ENCODE results near the gene ZNF594. TPM values are rescaled to one million over a fixed set of nuclear protein-coding genes. Genes with fewer than 3 reads are reported as not detected.
"Not testable (repeated sequence)": the region's sequence is repeated elsewhere in the genome, so short reads cannot be mapped to it uniquely, and the experiment has no call there.

ZNF594 gene
- total RNA-seq, 1 experiment from 2014 or later: 10.1 TPM

- H3K9me3 Mint-ChIP-seq; POLR2A ChIA-PET; H3K27me3 Mint-ChIP-seq (ENCODE audit: low read depth); ATAC-seq; H3K36me3 Mint-ChIP-seq; CTCF ChIA-PET; H3K27ac Mint-ChIP-seq; H3K4me1 Mint-ChIP-seq; DNase-seq (ENCODE audit: low spot score); H3K4me3 Mint-ChIP-seq: not testable (repeated sequence)
Measured at GRCh38 chr17:5137511-5138197, 54.0 kb downstream of the ZNF594 start.

- H3K27ac Mint-ChIP-seq; H3K4me3 Mint-ChIP-seq; H3K9me3 Mint-ChIP-seq; H3K27me3 Mint-ChIP-seq (ENCODE audit: low read depth); ATAC-seq; H3K36me3 Mint-ChIP-seq; POLR2A ChIA-PET; H3K4me1 Mint-ChIP-seq; CTCF ChIA-PET; DNase-seq (ENCODE audit: low spot score): not testable (repeated sequence)
Measured at GRCh38 chr17:5136580-5137412, 54.9 kb downstream of the ZNF594 start.

GRCh38 chr17:5135726-5136579 lies 55.7 kb downstream of the ZNF594 start:
- Mint-ChIP-seq H3K9me3 (no peaks in the 10 kb centered on the region), H3K4me3 (no peak overlapping the region), H3K27ac (no peak overlapping the region), H3K36me3 (no peaks in the 10 kb centered on the region), H3K4me1 (no peaks in the 10 kb centered on the region), H3K27me3 (ENCODE audit: low read depth) (no peaks in the 10 kb centered on the region; the same call in 1 of the 2 replicates)
- CTCF ChIA-PET: interaction anchor here (0.8 kb wide), 1 partner anchor 102 kb away, joined by 3 read pairs; no protein-coding TSS in a partner anchor
- no peak for TF ChIP-seq MAX (CRISPR knock-in tag; IDR thresholded peaks at IDR 0.05)
- no peak for TF ChIP-seq SP1 (CRISPR knock-in tag; conservative IDR thresholded peaks at IDR 0.05)
- no peak for TF ChIP-seq ZNF512 (CRISPR knock-in tag; IDR thresholded peaks at IDR 0.05; ENCODE audit: borderline replicate concordance)
- TF ChIP-seq AR (CRISPR knock-in tag; IDR thresholded peaks at IDR 0.05): no peak
- no peak for TF ChIP-seq MLX (CRISPR knock-in tag; IDR thresholded peaks at IDR 0.05)
- TF ChIP-seq MXD4 (CRISPR knock-in tag; IDR thresholded peaks at IDR 0.05; ENCODE audit: borderline replicate concordance): no peak
- no peak for TF ChIP-seq CREB1 (CRISPR knock-in tag; IDR thresholded peaks at IDR 0.05)
- no peak for TF ChIP-seq CTCF (IDR thresholded peaks at IDR 0.05)
- TF ChIP-seq ZNF232 (CRISPR knock-in tag; IDR thresholded peaks at IDR 0.05): no peak
- TF ChIP-seq ELF4 (CRISPR knock-in tag; IDR thresholded peaks at IDR 0.05; ENCODE audit: low read depth): no peak
- TF ChIP-seq USF2 (CRISPR knock-in tag; IDR thresholded peaks at IDR 0.05): no peak
- no peak for TF ChIP-seq GTF2I (CRISPR knock-in tag; conservative IDR thresholded peaks at IDR 0.05)
- no peak for TF ChIP-seq KAT7 (CRISPR knock-in tag; IDR thresholded peaks at IDR 0.05; ENCODE audit: borderline replicate concordance)
- no peak for TF ChIP-seq TCF7 (CRISPR knock-in tag; IDR thresholded peaks at IDR 0.05; ENCODE audit: low read depth)
- ATAC-seq (no peak), DNase-seq (ENCODE audit: low spot score) (no peak)
- POLR2A ChIA-PET: no interaction called here

GRCh38 chr17:5135131-5135712 lies 56.4 kb downstream of the ZNF594 start:
- ATAC-seq; H3K36me3 Mint-ChIP-seq; H3K4me1 Mint-ChIP-seq; DNase-seq (ENCODE audit: low spot score); POLR2A ChIA-PET; H3K4me3 Mint-ChIP-seq; H3K27me3 Mint-ChIP-seq (ENCODE audit: low read depth); H3K27ac Mint-ChIP-seq; H3K9me3 Mint-ChIP-seq: not testable (repeated sequence)
- CTCF ChIA-PET: interaction anchor here (0.8 kb wide), 1 partner anchor 103 kb away, joined by 3 read pairs; no protein-coding TSS in a partner anchor

All from WTC11 (cell line).